Cardiac muscle cell (in vitro differentiated cells and primary cell): ENCODE data around the gene MAPK13. TPM values are rescaled to one million over a fixed set of nuclear protein-coding genes. Genes with fewer than 3 reads are reported as not detected.

Experiments used
- DNase-seq, 2 donors: peaks; one replicate each; pipeline versions ENCODE4 v3.0.0 to v3.0.0-alpha.2; 2010 to 2017; ENCODE audit warnings: low read depth in 1 of 2, low spot score in 1 of 2
- H3K27ac ChIP-seq: fragments of 200-600 bp; sonication (generic); 2 replicates; pipeline ENCODE4 v1.5.1; 2016
- H3K27me3 ChIP-seq: fragments of 200-600 bp; sonication (generic); 2 replicates; pipeline ENCODE4 v1.6.0; 2016; ENCODE audit warnings: control low read depth
- H3K36me3 ChIP-seq: fragments of 200-600 bp; sonication (generic); 2 replicates; pipeline ENCODE4 v1.5.1; 2016; ENCODE audit warnings: control low read depth
- H3K4me1 ChIP-seq: fragments of 200-600 bp; sonication (generic); 2 replicates; pipeline ENCODE4 v1.8.1; 2017; ENCODE audit warnings: low read depth, mild to moderate bottlenecking, mixed run types
- H3K4me3 ChIP-seq: fragments of 200-600 bp; sonication (generic); 2 replicates; pipeline ENCODE4 v1.5.1; 2016; ENCODE audit warnings: mild to moderate bottlenecking
- H3K9me3 ChIP-seq: fragments of 200-600 bp; sonication (generic); 2 replicates; pipeline ENCODE4 v1.5.1; 2017; ENCODE audit warnings: low read depth, mild to moderate bottlenecking, control low read depth
- polyA plus RNA-seq: library from polyadenylated mRNA; unstranded; fragments of >200 nt; fragmentation: Nextera tagmentation; extraction: Ambion mirVana; gene quantifications from 2 replicates; pipeline ENCODE4 v1.2.1, GENCODE V29; 2016
- total RNA-seq: library from RNA; depleted of rRNA; stranded (reverse); fragments of >200 nt; gene quantifications from 2 replicates; pipeline ENCODE4 v1.2.3, GENCODE V29; 2016
- TF ChIP-seq, protein P1 (sequence below): IDR thresholded peaks from 2 replicates; pipeline ENCODE4 v1.5.1; 2012; ENCODE audit warnings: low read depth, mild to moderate bottlenecking, low read length

Gene MAPK13
- total and polyA plus RNA-seq, 2 experiments from 2014 or later = 1.1 to 2.3 TPM

DNA sequence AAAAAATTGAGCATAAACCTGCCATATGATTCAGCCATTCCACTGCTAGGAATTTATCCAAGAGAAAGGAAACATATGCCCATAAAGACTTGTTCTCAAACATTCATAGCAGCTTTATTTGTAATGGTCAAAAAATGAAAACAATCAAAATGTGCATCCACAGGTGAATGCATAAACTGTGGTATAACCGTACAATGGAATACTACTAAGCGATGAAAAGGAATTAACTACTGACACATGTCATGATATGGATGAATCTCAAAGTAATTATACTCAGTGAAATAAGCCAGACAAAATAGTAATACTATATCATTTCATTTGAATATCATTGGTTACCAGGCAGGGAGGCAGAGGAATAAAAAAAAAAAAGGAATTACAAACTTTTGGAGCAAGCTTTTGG lies 40.4 kb downstream of the MAPK13 start:
- Histone ChIP-seq H3K4me3 (no peak overlapping the region), H3K27ac (no peak overlapping the region)

DNA sequence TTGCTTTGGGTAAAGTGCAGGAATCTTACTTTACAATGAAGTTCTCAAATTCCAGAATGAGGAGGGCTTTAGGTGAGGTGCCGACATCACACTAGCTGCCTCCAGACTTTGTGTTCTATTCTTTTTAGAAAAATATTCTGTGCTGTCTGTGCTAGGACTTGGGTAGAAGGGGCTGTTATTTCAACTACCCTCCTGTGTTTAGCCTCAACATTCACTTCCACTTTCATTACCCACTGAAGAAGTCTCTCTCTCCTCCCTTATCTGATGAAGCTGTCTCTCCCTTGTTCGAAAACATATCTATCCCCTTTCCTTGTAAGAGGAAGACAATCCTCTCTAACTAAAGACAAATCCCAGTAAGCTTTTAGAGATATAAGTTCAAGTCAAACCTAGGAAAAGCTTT lies 41.3 kb downstream of the MAPK13 start:
- Histone ChIP-seq H3K27ac (no peak overlapping the region), H3K4me3 (no peak overlapping the region), H3K36me3 (no peaks in the 10 kb centered on the region), H3K4me1 (no peaks in the 10 kb centered on the region), H3K9me3 (no peaks in the 10 kb centered on the region), H3K27me3 (no peaks in the 10 kb centered on the region)
- TF ChIP-seq, protein P1, sequence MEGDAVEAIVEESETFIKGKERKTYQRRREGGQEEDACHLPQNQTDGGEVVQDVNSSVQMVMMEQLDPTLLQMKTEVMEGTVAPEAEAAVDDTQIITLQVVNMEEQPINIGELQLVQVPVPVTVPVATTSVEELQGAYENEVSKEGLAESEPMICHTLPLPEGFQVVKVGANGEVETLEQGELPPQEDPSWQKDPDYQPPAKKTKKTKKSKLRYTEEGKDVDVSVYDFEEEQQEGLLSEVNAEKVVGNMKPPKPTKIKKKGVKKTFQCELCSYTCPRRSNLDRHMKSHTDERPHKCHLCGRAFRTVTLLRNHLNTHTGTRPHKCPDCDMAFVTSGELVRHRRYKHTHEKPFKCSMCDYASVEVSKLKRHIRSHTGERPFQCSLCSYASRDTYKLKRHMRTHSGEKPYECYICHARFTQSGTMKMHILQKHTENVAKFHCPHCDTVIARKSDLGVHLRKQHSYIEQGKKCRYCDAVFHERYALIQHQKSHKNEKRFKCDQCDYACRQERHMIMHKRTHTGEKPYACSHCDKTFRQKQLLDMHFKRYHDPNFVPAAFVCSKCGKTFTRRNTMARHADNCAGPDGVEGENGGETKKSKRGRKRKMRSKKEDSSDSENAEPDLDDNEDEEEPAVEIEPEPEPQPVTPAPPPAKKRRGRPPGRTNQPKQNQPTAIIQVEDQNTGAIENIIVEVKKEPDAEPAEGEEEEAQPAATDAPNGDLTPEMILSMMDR = no peak
- DNase-seq = no peak

More for the DNA sequence above, 40.4 kb downstream of the MAPK13 start:
- no peaks in the 10 kb centered on the region for H3K36me3 ChIP-seq
- DNase-seq = no peak
- no peaks in the 10 kb centered on the region for H3K9me3 ChIP-seq
- TF ChIP-seq, protein P1 = no peak
- no peaks in the 10 kb centered on the region for H3K27me3 ChIP-seq
- H3K4me1 ChIP-seq = no peaks in the 10 kb centered on the region

DNA sequence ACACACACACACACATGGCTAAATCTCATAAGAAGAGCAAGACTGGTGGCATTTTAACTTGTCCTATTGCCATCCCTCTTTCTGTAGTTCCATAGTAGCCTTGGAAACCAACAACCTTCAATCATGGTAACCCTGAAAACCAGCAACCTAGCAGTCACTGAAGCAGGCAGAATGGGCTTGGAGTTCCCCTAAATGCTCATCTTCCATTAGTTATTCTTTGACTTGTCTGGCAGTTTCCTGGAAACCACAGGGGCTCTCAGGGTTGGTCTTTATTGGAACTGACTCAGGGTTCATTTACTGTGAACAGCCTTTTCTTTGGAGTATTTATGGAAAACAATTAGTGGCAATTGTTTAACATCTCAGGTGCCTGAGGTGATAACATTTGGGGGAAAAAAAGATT lies 46.9 kb downstream of the MAPK13 start:
- Histone ChIP-seq H3K4me1 (no peaks in the 10 kb centered on the region), H3K9me3 (no peaks in the 10 kb centered on the region), H3K27me3 (no peaks in the 10 kb centered on the region), H3K4me3 (no peak overlapping the region), H3K27ac (no peak overlapping the region), H3K36me3 (no peaks in the 10 kb centered on the region)
- DNase-seq = no peak
- TF ChIP-seq, protein P1 = no peak

DNA sequence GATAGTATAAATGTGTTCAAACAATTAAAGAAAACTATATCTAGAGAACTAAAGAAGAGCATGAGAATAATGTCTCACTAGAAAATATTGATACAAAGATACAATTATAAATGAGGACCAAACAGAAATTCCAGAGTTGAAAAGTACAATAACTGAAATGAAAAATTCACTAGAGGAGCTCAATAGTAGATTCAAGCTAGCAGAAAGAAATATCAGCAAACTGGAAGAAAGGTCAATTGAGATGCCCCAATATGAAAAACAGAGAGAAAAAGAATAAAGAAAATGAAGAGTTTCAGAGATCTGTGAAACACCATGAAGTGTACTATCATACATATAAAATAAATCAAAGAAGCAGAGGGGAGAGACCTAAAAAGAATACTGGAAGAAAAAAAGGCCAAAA lies 48.2 kb downstream of the MAPK13 start:
- TF ChIP-seq, protein P1 = no peak
- DNase-seq = no peak
- Histone ChIP-seq H3K27ac (no peak overlapping the region), H3K9me3 (no peaks in the 10 kb centered on the region), H3K4me1 (no peaks in the 10 kb centered on the region), H3K27me3 (no peaks in the 10 kb centered on the region), H3K4me3 (no peak overlapping the region), H3K36me3 (no peaks in the 10 kb centered on the region)

DNA sequence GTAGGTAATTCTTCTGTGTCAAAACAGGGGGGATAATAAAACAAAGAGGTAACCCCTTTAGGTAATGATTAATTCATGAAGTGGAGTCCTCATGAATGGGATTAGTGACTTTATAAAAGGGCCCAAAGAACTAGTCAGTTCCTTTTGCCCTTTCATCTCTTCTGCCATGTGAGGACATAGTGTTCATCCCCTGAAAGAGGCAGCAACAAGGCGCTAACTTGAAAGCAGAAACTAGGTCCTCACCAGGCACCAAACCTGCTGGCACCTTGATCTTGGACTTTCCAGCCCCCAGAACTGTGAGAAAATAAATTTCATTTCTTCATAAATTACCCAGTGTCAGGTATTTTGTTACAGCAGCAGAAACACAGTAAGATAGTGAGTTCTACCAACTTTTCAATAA lies 49.8 kb downstream of the MAPK13 start:
- TF ChIP-seq, protein P1 = no peak
- Histone ChIP-seq H3K27me3 (no peaks in the 10 kb centered on the region), H3K4me3 (no peak overlapping the region), H3K4me1 (no peaks in the 10 kb centered on the region), H3K27ac (no peak overlapping the region), H3K9me3 (no peaks in the 10 kb centered on the region), H3K36me3 (no peaks in the 10 kb centered on the region)
- DNase-seq = no peak

DNA sequence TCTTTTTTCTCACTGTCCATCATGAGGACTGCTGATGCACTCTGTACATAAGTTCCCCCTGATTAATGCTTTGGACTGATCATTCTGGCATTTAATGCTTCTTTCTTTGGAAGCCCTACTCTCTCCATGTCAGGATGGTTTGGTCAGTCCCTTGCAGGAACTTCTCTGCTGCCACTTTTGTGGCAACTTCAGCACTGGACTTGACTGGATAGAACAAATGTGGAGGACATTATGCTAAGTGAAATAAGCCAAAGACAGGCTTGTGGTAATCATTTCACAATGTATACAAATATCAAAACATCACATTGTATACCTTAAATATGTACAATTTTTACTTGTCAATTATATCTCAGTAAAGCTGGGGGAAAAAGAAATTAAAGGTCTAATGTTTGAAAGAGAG lies 54.0 kb downstream of the MAPK13 start:
- Histone ChIP-seq H3K27me3 (no peaks in the 10 kb centered on the region), H3K9me3 (no peaks in the 10 kb centered on the region), H3K4me1 (no peaks in the 10 kb centered on the region), H3K36me3 (no peaks in the 10 kb centered on the region), H3K27ac (no peak overlapping the region), H3K4me3 (no peak overlapping the region)
- TF ChIP-seq, protein P1 = no peak
- no peak for DNase-seq
